GM19240 (cell line): ENCODE measurements around the gene GPR152.
"Not testable (repeated sequence)": the region's sequence is repeated elsewhere in the genome, so short reads cannot be mapped to it uniquely, and the experiment has no call there.

ENCODE experiments used
- DNase-seq: peaks from one replicate; pipeline ENCODE4 v3.0.0; 2011; ENCODE audit warnings: low spot score; ENCODE audit not compliant: insufficient read length

Gene GPR152

GRCh38 chr11:67489885-67490726 is 37.6 kb upstream of the GPR152 start:
- no peak for DNase-seq

GRCh38 chr11:67489203-67489884 is 36.8 kb upstream of the GPR152 start:
- no peak for DNase-seq

GRCh38 chr11:67486481-67487195 is 34.1 kb upstream of the GPR152 start:
- DNase-seq = peak; percentile 86

GRCh38 chr11:67485873-67486361 is 33.4 kb upstream of the GPR152 start:
- DNase-seq = not testable (repeated sequence)

- no peak for DNase-seq
These were observed 32.4 kb upstream of the GPR152 start for GRCh38 chr11:67484847-67485311.

- DNase-seq = no peak
These were observed 31.5 kb upstream of the GPR152 start for GRCh38 chr11:67483831-67484665.

GRCh38 chr11:67482827-67483798 is 30.6 kb upstream of the GPR152 start, which contains the start of gene AIP:
Gene AIP, plus strand, starts transcription at chr11:67483026. Its CDS starts 133 bp downstream, at chr11:67483159.
- peak; percentile 99 for DNase-seq

- no peak for DNase-seq
These were observed 29.8 kb upstream of the GPR152 start for GRCh38 chr11:67482275-67482826.

GRCh38 chr11:67477344-67478050 is 25.0 kb upstream of the GPR152 start:
- not testable (repeated sequence) for DNase-seq

- DNase-seq = not testable (repeated sequence)
These were observed 24.2 kb upstream of the GPR152 start for GRCh38 chr11:67476692-67477091.

GRCh38 chr11:67472882-67473281 is 20.4 kb upstream of the GPR152 start:
- DNase-seq = no peak

GRCh38 chr11:67470337-67471002 is 17.9 kb upstream of the GPR152 start:
- DNase-seq = no peak

- DNase-seq = no peak
These were observed 16.9 kb upstream of the GPR152 start for GRCh38 chr11:67469508-67469811.

- peak; percentile 92 for DNase-seq
These were observed 16.4 kb upstream of the GPR152 start, which contains the start of gene TMEM134 for GRCh38 chr11:67468759-67469507. Gene TMEM134, minus strand, starts transcription at chr11:67469251. Its CDS starts 59 bp downstream, at chr11:67469192.

- DNase-seq = no peak
These were observed 15.9 kb upstream of the GPR152 start for GRCh38 chr11:67468456-67468758.

- no peak for DNase-seq
These were observed 15.5 kb upstream of the GPR152 start for GRCh38 chr11:67468056-67468455.

GRCh38 chr11:67466962-67467771 is 14.6 kb upstream of the GPR152 start:
- DNase-seq = no peak
